MM.1S (cell line): ENCODE measurements around the gene DPP10.

Experiments
- DNase-seq: peaks from one replicate; pipeline ENCODE4 v3.0.0-alpha.2; 2015
- H2AFZ ChIP-seq: fragments of 300-600 bp; sonication (generic); 2 replicates; pipeline ENCODE4 v1.6.0; 2016; ENCODE audit warnings: antibody characterized with exemption, low read length
- H3F3A ChIP-seq: fragments of 300-600 bp; sonication (generic); 2 replicates; pipeline ENCODE4 v1.6.1; 2016; ENCODE audit warnings: mild to moderate bottlenecking, antibody characterized with exemption, low read length, moderate library complexity, mixed read lengths; ENCODE audit not compliant: insufficient read depth
- H3K27ac ChIP-seq: fragments of 300-600 bp; sonication (generic); 2 replicates; pipeline ENCODE4 v1.5.1; 2016; ENCODE audit warnings: mild to moderate bottlenecking, low read length
- H3K27me3 ChIP-seq: fragments of 300-600 bp; sonication (generic); replicated peaks from 2 replicates; pipeline ENCODE4 v1.6.0; 2016; ENCODE audit warnings: low read length; ENCODE audit not compliant: insufficient read depth
- H3K36me3 ChIP-seq: fragments of 300-600 bp; sonication (generic); replicated peaks from 2 replicates; pipeline ENCODE4 v1.6.1; 2016; ENCODE audit warnings: mild to moderate bottlenecking, low read length, mixed read lengths; ENCODE audit not compliant: insufficient read depth
- H3K4me1 ChIP-seq: fragments of 300-600 bp; sonication (generic); 2 replicates; pipeline ENCODE4 v1.6.1; 2016; ENCODE audit warnings: low read length, mixed read lengths
- H3K4me2 ChIP-seq: fragments of 300-600 bp; sonication (generic); 2 replicates; pipeline ENCODE4 v1.6.0; 2016; ENCODE audit warnings: low read depth, low read length
- H3K4me3 ChIP-seq: fragments of 300-600 bp; sonication (generic); 2 replicates; pipeline ENCODE4 v1.5.1; 2016; ENCODE audit warnings: low read length, mixed read lengths
- H3K79me2 ChIP-seq: fragments of 300-600 bp; sonication (generic); 2 replicates; pipeline ENCODE4 v1.6.1; 2016; ENCODE audit warnings: mixed run types, low read length, mixed read lengths
- H3K9ac ChIP-seq: fragments of 300-600 bp; sonication (generic); 2 replicates; pipeline ENCODE4 v1.6.1; 2016; ENCODE audit warnings: low read length, mixed read lengths
- H3K9me2 ChIP-seq: fragments of 300-600 bp; sonication (generic); replicated peaks from 2 replicates; pipeline ENCODE4 v1.6.1; 2016; ENCODE audit warnings: mild to moderate bottlenecking, low read length, mixed read lengths; ENCODE audit not compliant: insufficient read depth
- H3K9me3 ChIP-seq: fragments of 300-600 bp; sonication (generic); replicated peaks from 2 replicates; pipeline ENCODE4 v1.6.1; 2016; ENCODE audit warnings: mild to moderate bottlenecking, low read length, mixed read lengths; ENCODE audit not compliant: insufficient read depth
- H4K20me1 ChIP-seq: fragments of 300-600 bp; sonication (generic); 2 replicates; pipeline ENCODE4 v1.6.1; 2016; ENCODE audit warnings: mild to moderate bottlenecking, low read length, moderate library complexity, mixed read lengths; ENCODE audit not compliant: insufficient read depth
- EZH2 ChIP-seq: fragments of 300-600 bp; sonication (generic); optimal IDR thresholded peaks from 2 replicates; pipeline ENCODE3; 2017; ENCODE audit warnings: low read depth, mild to moderate bottlenecking, antibody characterized with exemption, low read length, mixed read lengths
- EZH2phosphoT487 ChIP-seq: fragments of 300-600 bp; sonication (generic); IDR thresholded peaks from 2 replicates; pipeline ENCODE4 v1.6.1; 2018; ENCODE audit warnings: antibody characterized with exemption, low read length
- TF ChIP-seq, protein P1 (sequence below): fragments of 300-600 bp; sonication (generic); IDR thresholded peaks from 2 replicates; pipeline ENCODE4 v1.5.1; 2016; ENCODE audit warnings: antibody characterized with exemption, low read length, mixed read lengths

Gene DPP10

DNA sequence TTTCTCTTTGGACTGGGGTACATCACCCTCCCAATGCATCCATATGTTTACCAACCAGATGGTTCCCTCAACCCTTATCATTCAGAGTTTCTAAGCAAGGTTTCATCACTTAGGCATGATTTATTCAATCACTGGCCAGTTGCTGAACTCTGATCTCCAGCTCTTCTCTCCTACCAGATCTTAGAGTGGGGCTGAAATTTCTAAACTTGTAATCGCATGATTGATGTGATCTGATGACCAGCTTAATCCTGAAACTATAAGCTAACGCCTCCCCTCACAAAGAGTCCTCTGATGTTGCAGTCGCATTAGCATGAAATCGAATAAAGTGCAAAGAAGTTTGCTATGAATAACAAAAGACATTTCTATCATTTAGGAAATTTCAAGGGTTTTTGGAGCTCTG, 1082.0 kb downstream of the DPP10 start:
- TF ChIP-seq EZH2 (no peak), EZH2phosphoT487 (no peak)
- TF ChIP-seq, protein P1, sequence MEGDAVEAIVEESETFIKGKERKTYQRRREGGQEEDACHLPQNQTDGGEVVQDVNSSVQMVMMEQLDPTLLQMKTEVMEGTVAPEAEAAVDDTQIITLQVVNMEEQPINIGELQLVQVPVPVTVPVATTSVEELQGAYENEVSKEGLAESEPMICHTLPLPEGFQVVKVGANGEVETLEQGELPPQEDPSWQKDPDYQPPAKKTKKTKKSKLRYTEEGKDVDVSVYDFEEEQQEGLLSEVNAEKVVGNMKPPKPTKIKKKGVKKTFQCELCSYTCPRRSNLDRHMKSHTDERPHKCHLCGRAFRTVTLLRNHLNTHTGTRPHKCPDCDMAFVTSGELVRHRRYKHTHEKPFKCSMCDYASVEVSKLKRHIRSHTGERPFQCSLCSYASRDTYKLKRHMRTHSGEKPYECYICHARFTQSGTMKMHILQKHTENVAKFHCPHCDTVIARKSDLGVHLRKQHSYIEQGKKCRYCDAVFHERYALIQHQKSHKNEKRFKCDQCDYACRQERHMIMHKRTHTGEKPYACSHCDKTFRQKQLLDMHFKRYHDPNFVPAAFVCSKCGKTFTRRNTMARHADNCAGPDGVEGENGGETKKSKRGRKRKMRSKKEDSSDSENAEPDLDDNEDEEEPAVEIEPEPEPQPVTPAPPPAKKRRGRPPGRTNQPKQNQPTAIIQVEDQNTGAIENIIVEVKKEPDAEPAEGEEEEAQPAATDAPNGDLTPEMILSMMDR = no peak
- Histone ChIP-seq H3K9ac (no peak overlapping the region), H3K36me3 (no peaks in the 10 kb centered on the region), H3K27ac (no peak overlapping the region), H3K4me3 (no peak overlapping the region), H3K27me3 (no peaks in the 10 kb centered on the region), H3F3A (0 out of 2 replicates have a peak, but pooled peaks cover under 1% of the 10 kb centered on the region), H3K79me2 (no peaks in the 10 kb centered on the region), H3K4me1 (no peaks in the 10 kb centered on the region), H3K9me3 (no peaks in the 10 kb centered on the region), H4K20me1 (no peaks in the 10 kb centered on the region), H2AFZ (no peak overlapping the region), H3K4me2 (no peak overlapping the region), H3K9me2 (no peaks in the 10 kb centered on the region)
- DNase-seq = no peak

DNA sequence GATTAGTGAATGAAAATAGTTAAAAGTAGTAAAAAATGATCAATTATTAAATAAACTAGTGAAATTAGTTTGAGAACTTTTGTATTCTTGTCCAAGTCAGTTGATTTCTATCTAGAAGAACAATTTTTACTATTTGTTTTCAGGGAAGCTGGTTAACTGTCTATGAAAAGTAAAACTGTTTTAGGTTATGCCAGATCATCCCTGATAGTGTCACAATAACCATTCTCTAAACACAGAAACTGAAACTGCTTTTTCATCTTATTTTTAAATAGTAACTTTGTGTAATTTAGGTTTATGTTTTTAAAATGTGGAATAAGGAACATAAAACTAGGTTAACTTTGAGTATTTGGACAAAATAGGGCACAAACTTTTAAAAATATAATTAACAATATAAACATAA, 1087.2 kb downstream of the DPP10 start:
- no peaks in the 10 kb centered on the region for H4K20me1 ChIP-seq
- no peak overlapping the region for H3K9ac ChIP-seq
- no peak overlapping the region for H3K27ac ChIP-seq
- no peaks in the 10 kb centered on the region for H3K9me3 ChIP-seq
- 0 out of 2 replicates have a peak, but pooled peaks cover 4% of the 10 kb centered on the region for H3F3A ChIP-seq
- peak overlapping the region; percentile 18; the same call in 1 of the 2 replicates for H3K4me2 ChIP-seq
- H3K4me3 ChIP-seq = no peak overlapping the region
- H3K4me1 ChIP-seq = no peaks in the 10 kb centered on the region
- no peak for TF ChIP-seq EZH2phosphoT487
- TF ChIP-seq, protein P1 = no peak
- TF ChIP-seq EZH2 = no peak
- H3K27me3 ChIP-seq = no peaks in the 10 kb centered on the region
- H2AFZ ChIP-seq = no peak overlapping the region
- no peaks in the 10 kb centered on the region for H3K9me2 ChIP-seq
- no peaks in the 10 kb centered on the region for H3K79me2 ChIP-seq
- no peaks in the 10 kb centered on the region for H3K36me3 ChIP-seq
- peak; percentile 54 for DNase-seq

DNA sequence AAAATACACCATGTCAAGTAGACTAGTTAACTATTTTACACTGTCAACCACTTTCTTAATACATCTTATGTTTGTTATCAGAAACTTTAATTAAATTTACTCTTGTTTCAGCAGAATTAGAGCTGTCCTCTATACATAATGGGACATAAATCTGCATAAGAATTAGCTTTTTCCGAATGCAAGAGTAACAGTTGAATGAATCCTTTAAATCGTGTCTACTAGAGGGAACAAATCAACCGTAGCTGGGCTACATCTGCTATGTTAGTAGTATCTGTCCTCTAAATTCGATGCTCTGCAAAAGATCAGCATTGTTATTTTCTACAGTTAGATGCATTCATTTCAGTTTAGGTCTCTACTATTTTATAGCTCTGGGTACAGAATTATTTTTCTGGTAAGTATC, 1090.6 kb downstream of the DPP10 start:
- Histone ChIP-seq H3K4me1 (no peaks in the 10 kb centered on the region), H3K4me2 (no peak overlapping the region), H3K4me3 (no peak overlapping the region), H3K9ac (no peak overlapping the region), H4K20me1 (no peaks in the 10 kb centered on the region), H3K36me3 (no peaks in the 10 kb centered on the region), H3K27ac (no peak overlapping the region), H3K79me2 (no peaks in the 10 kb centered on the region), H2AFZ (no peak overlapping the region), H3K9me3 (no peaks in the 10 kb centered on the region), H3F3A (0 out of 2 replicates have a peak, but pooled peaks cover 4% of the 10 kb centered on the region), H3K27me3 (no peaks in the 10 kb centered on the region), H3K9me2 (no peaks in the 10 kb centered on the region)
- no peak for DNase-seq
- TF ChIP-seq EZH2 (no peak), EZH2phosphoT487 (no peak)
- TF ChIP-seq, protein P1 = no peak
